Ascending aorta (tissue), 2 donors: Measurements from ENCODE around the gene ATXN1. TPM values are rescaled to one million over a fixed set of nuclear protein-coding genes. Genes with fewer than 3 reads are reported as not detected.

Source experiments
- DNase-seq, 2 donors: peaks; one replicate each; pipeline ENCODE4 v3.0.0-alpha.2; 2019; ENCODE audit warnings: low spot score in 2 of 2
- H3K27ac ChIP-seq, 2 donors: fragments of 200-600 bp; sonication (generic); one replicate each; pipeline ENCODE4 v1.5.1; 2016 to 2017; ENCODE audit warnings: mild to moderate bottlenecking in 1 of 2
- H3K27me3 ChIP-seq: fragments of 200-600 bp; sonication (generic); one replicate; pipeline ENCODE4 v1.5.1; 2017
- H3K36me3 ChIP-seq, 2 donors: fragments of 200-600 bp; sonication (generic); one replicate each; pipeline ENCODE4 v1.5.1; 2016
- H3K4me1 ChIP-seq, 2 donors: fragments of 200-600 bp; sonication (generic); one replicate each; pipeline ENCODE4 v1.5.1; 2016 to 2017; ENCODE audit warnings: mild to moderate bottlenecking in 1 of 2
- H3K4me3 ChIP-seq, 2 donors: fragments of 200-600 bp; sonication (generic); one replicate each; pipeline ENCODE4 v1.5.1; 2016 to 2017; ENCODE audit warnings: mild to moderate bottlenecking in 1 of 2
- H3K9me3 ChIP-seq, 2 donors: fragments of 200-600 bp; sonication (generic); one replicate each; pipeline ENCODE4 v1.5.1; 2016
- intact Hi-C: fragments of 100-400 bp; cut with DNase I; formaldehyde crosslinking; loops from one replicate; pipeline ENCODE4 v1.15.1; 2023
- total RNA-seq: library from RNA; depleted of rRNA; stranded (reverse); fragments of >200 nt; gene quantifications from one replicate; pipeline ENCODE4 v1.1.0, GENCODE V29; 2016
- TF ChIP-seq, protein P1 (sequence below), 3 experiments: fragments of 200-600 bp in 2 of 3; fragments of 450-650 bp in 1 of 3; sonication (generic) in 2 of 3; IDR thresholded peaks; one replicate each; pipeline ENCODE4 v1.5.1; 2016 to 2019; ENCODE audit warnings: antibody characterized with exemption in 3 of 3, mild to moderate bottlenecking in 1 of 3, moderate library complexity in 1 of 3

ATXN1 gene
- total RNA-seq, 1 donor from 2014 or later, result 68.3 TPM

GRCh38 chr6:16404456-16404855 lies 356.8 kb downstream of the ATXN1 start:
- Histone ChIP-seq H3K9me3 (no peaks in the 10 kb centered on the region), H3K4me3 (no peak overlapping the region), H3K4me1 (peaks cover 14 to 46% of the 10 kb centered on the region in 2 donors), H3K27ac (peak overlapping the region in 1 of 2 donors; percentile 17), H3K36me3 (no peaks in the 10 kb centered on the region), H3K27me3 (no peaks in the 10 kb centered on the region)
- DNase-seq, result no peak
- intact Hi-C loops, result no loop called here
- TF ChIP-seq, protein P1, sequence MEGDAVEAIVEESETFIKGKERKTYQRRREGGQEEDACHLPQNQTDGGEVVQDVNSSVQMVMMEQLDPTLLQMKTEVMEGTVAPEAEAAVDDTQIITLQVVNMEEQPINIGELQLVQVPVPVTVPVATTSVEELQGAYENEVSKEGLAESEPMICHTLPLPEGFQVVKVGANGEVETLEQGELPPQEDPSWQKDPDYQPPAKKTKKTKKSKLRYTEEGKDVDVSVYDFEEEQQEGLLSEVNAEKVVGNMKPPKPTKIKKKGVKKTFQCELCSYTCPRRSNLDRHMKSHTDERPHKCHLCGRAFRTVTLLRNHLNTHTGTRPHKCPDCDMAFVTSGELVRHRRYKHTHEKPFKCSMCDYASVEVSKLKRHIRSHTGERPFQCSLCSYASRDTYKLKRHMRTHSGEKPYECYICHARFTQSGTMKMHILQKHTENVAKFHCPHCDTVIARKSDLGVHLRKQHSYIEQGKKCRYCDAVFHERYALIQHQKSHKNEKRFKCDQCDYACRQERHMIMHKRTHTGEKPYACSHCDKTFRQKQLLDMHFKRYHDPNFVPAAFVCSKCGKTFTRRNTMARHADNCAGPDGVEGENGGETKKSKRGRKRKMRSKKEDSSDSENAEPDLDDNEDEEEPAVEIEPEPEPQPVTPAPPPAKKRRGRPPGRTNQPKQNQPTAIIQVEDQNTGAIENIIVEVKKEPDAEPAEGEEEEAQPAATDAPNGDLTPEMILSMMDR (IDR thresholded peaks at IDR 0.05), result no peak

DNA sequence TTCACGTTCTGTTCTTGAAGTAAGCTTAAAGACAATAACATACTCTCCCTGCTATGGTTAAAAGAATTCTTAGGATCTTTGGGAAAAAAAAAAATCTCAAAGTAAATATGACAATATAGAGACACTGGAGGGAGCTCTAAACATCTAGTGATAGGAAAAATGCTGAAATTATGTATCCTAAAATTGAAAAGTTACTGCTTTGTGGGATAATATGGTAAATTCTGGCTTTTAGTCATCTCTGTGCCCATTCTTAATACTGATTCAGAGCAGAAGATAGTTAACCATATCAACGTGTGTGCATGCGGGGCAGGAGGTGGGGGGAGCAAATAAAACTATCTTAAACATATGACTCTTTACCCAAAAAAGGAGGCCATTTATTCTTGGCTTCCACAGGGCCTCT lies 357.4 kb downstream of the ATXN1 start:
- TF ChIP-seq, protein P1 (IDR thresholded peaks at IDR 0.05), result peak in 1 of 3 experiments; percentile 16
- Histone ChIP-seq H3K9me3 (no peaks in the 10 kb centered on the region), H3K27ac (no peak overlapping the region), H3K4me1 (peaks cover 16 to 51% of the 10 kb centered on the region in 2 donors), H3K4me3 (no peak overlapping the region), H3K36me3 (no peaks in the 10 kb centered on the region), H3K27me3 (no peaks in the 10 kb centered on the region)
- intact Hi-C loops, result no loop called here
- DNase-seq, result no peak

DNA sequence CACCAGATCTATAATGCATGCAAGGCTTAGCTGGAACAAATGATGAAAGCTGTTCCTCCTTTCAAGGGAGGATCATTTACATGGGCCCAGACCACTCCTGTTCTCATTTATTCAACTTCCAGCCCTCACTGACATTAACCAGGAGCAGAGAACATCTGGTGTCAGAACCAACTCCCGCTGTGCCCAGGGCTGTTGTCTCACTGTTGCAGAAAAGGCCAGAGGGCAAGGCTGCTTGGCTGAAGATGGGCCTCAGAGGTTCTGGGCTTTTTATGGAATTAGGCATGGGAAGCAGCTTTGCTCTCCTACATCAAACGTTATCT lies 358.7 kb downstream of the ATXN1 start:
- H3K4me3 ChIP-seq, result no peak overlapping the region
- H3K27me3 ChIP-seq, result no peaks in the 10 kb centered on the region
- peak overlapping the region; percentile 16 for H3K27ac ChIP-seq
- DNase-seq, result no peak
- no peaks in the 10 kb centered on the region for H3K9me3 ChIP-seq
- TF ChIP-seq, protein P1 (IDR thresholded peaks at IDR 0.05), result no peak
- intact Hi-C loops, result no loop called here
- peaks cover 16 to 50% of the 10 kb centered on the region in 2 donors for H3K4me1 ChIP-seq
- H3K36me3 ChIP-seq, result no peaks in the 10 kb centered on the region

- TF ChIP-seq, protein P1 (IDR thresholded peaks at IDR 0.05), result no peak
- no peak for DNase-seq
- H3K36me3 ChIP-seq, result no peaks in the 10 kb centered on the region
- H3K4me1 ChIP-seq, result peaks cover 13 to 44% of the 10 kb centered on the region in 2 donors
- no peak overlapping the region for H3K4me3 ChIP-seq
- intact Hi-C loops, result no loop called here
- H3K27me3 ChIP-seq, result no peaks in the 10 kb centered on the region
- H3K27ac ChIP-seq, result peak overlapping the region; percentile 83 to 84
- H3K9me3 ChIP-seq, result no peaks in the 10 kb centered on the region
These were observed 361.0 kb downstream of the ATXN1 start for GRCh38 chr6:16400248-16400760.

- DNase-seq, result no peak
- intact Hi-C loops, result loop anchor here (5.0 kb wide), 1 partner anchor 363 kb away; the partner anchor contains the start of gene ATXN1
- H3K27ac ChIP-seq, result peak overlapping the region; percentile 83 to 84
- no peaks in the 10 kb centered on the region for H3K9me3 ChIP-seq
- peaks cover 13 to 38% of the 10 kb centered on the region in 2 donors for H3K4me1 ChIP-seq
- H3K27me3 ChIP-seq, result no peaks in the 10 kb centered on the region
- H3K36me3 ChIP-seq, result no peaks in the 10 kb centered on the region
- TF ChIP-seq, protein P1 (IDR thresholded peaks at IDR 0.05), result no peak
- peak overlapping the region in 1 of 2 donors; percentile 12 for H3K4me3 ChIP-seq
These were observed 361.6 kb downstream of the ATXN1 start for GRCh38 chr6:16399695-16400094.

GRCh38 chr6:16399158-16399557 lies 362.1 kb downstream of the ATXN1 start:
- Histone ChIP-seq H3K27ac (peak overlapping the region; percentile 83 to 84), H3K9me3 (no peaks in the 10 kb centered on the region), H3K4me3 (peak overlapping the region; percentile 5 to 12), H3K36me3 (no peaks in the 10 kb centered on the region), H3K27me3 (no peaks in the 10 kb centered on the region), H3K4me1 (peaks cover 8 to 33% of the 10 kb centered on the region in 2 donors)
- intact Hi-C loops, result loop anchor here (5.0 kb wide), 1 partner anchor 363 kb away; the partner anchor contains the start of gene ATXN1
- TF ChIP-seq, protein P1 (IDR thresholded peaks at IDR 0.05), result no peak
- DNase-seq, result no peak
